GM23338 (cell line): ENCODE results near the gene HK1. TPM values are rescaled to one million over a fixed set of nuclear protein-coding genes. Genes with fewer than 3 reads are reported as not detected.
A peak's percentile ranks its signal among the peaks of the same experiment; 100 is the strongest.

ENCODE experiments used
- ATAC-seq: fragments of 200-7000 bp; cut with Tn5 transposase; 3 replicates; pipeline ENCODE4 v1.9.1; 2020
- DNase-seq: peaks from one replicate; pipeline ENCODE4 v3.0.0-alpha.2; 2015; ENCODE audit warnings: low spot score
- H2AFZ ChIP-seq: fragments of 200-600 bp; sonication (generic); 2 replicates; pipeline ENCODE4 v1.8.0; 2016; ENCODE audit warnings: antibody characterized with exemption, mild to moderate bottlenecking, moderate library complexity
- H3F3A ChIP-seq: fragments of 200-600 bp; sonication (generic); replicated peaks from 2 replicates; pipeline ENCODE4 v1.8.0; 2017; ENCODE audit warnings: antibody characterized with exemption, mixed run types, low read depth
- H3K27ac ChIP-seq: fragments of 200-600 bp; sonication (generic); 2 replicates; pipeline ENCODE4 v1.6.1; 2016; ENCODE audit warnings: low read depth
- H3K27me3 ChIP-seq: fragments of 200-600 bp; sonication (generic); 2 replicates; pipeline ENCODE4 v1.8.0; 2016; ENCODE audit warnings: mild to moderate bottlenecking, mixed run types, moderate library complexity; ENCODE audit not compliant: insufficient read depth
- H3K36me3 ChIP-seq: fragments of 200-600 bp; sonication (generic); 2 replicates; pipeline ENCODE4 v1.8.0; 2016; ENCODE audit warnings: mild to moderate bottlenecking; ENCODE audit not compliant: insufficient read depth
- H3K4me1 ChIP-seq: fragments of 200-600 bp; sonication (generic); 2 replicates; pipeline ENCODE4 v1.8.0; 2016; ENCODE audit warnings: mild to moderate bottlenecking, moderate library complexity; ENCODE audit not compliant: insufficient read depth
- H3K4me2 ChIP-seq: fragments of 200-600 bp; sonication (generic); 2 replicates; pipeline ENCODE4 v1.7.1; 2017; ENCODE audit warnings: mixed run types
- H3K4me3 ChIP-seq: fragments of 200-600 bp; sonication (generic); 2 replicates; pipeline ENCODE4 v1.6.1; 2016; ENCODE audit warnings: mixed run types
- H3K79me2 ChIP-seq: fragments of 200-600 bp; sonication (generic); replicated peaks from 2 replicates; pipeline ENCODE4 v1.8.0; 2017; ENCODE audit warnings: mild to moderate bottlenecking; ENCODE audit not compliant: insufficient read depth
- H3K9me2 ChIP-seq: fragments of 200-600 bp; sonication (generic); 2 replicates; pipeline ENCODE4 v1.8.0; 2017; ENCODE audit not compliant: insufficient read depth
- H4K20me1 ChIP-seq: fragments of 200-600 bp; sonication (generic); replicated peaks from 2 replicates; pipeline ENCODE4 v1.8.0; 2017; ENCODE audit warnings: mild to moderate bottlenecking; ENCODE audit not compliant: insufficient read depth
- H3K27ac Mint-ChIP-seq: 2 replicates; pipeline ENCODE4 v1.8.0; 2020; ENCODE audit warnings: inconsistent platforms, mild to moderate bottlenecking, moderate library complexity, mixed read lengths
- H3K27me3 Mint-ChIP-seq: 3 replicates; pipeline ENCODE4 v1.8.0; 2022; ENCODE audit warnings: low read depth, mild to moderate bottlenecking, moderate library complexity, mixed read lengths, inconsistent platforms; ENCODE audit not compliant: insufficient read depth, poor library complexity
- H3K36me3 Mint-ChIP-seq: 3 replicates; pipeline ENCODE4 v1.8.0; 2021; ENCODE audit warnings: low read depth, mild to moderate bottlenecking, inconsistent platforms, moderate library complexity, mixed read lengths
- H3K4me1 Mint-ChIP-seq: 3 replicates; pipeline ENCODE4 v1.8.0; 2020; ENCODE audit warnings: mild to moderate bottlenecking, inconsistent platforms, mixed read lengths
- H3K4me3 Mint-ChIP-seq: 3 replicates; pipeline ENCODE4 v1.8.0; 2021; ENCODE audit warnings: moderate library complexity, mild to moderate bottlenecking, inconsistent platforms, mixed read lengths
- H3K9me3 Mint-ChIP-seq: 3 replicates; pipeline ENCODE4 v1.8.0; 2020; ENCODE audit warnings: moderate library complexity, mild to moderate bottlenecking, inconsistent platforms, mixed read lengths
- CREB1 ChIP-seq: fragments of 250-450 bp; sonication (Bioruptor Pico); IDR thresholded peaks from 2 replicates; pipeline ENCODE4 v1.5.0; 2020; ENCODE audit warnings: low read depth, mild to moderate bottlenecking, moderate library complexity
- EZH2phosphoT487 ChIP-seq: fragments of 200-600 bp; sonication (generic); IDR thresholded peaks from one replicate; pipeline ENCODE4 v1.8.1; 2018; ENCODE audit warnings: antibody characterized with exemption; ENCODE audit not compliant: unreplicated experiment
- JUNB ChIP-seq: IDR thresholded peaks from one replicate; pipeline ENCODE4 v1.6.1; 2016; ENCODE audit warnings: antibody characterized with exemption; ENCODE audit not compliant: unreplicated experiment
- POLR2AphosphoS5 ChIP-seq: IDR thresholded peaks from 2 replicates; pipeline ENCODE4 v1.6.1; 2016; ENCODE audit warnings: antibody characterized with exemption, low read depth
- STAT1 ChIP-seq: IDR thresholded peaks from one replicate; pipeline ENCODE4 v1.6.1; 2016; ENCODE audit warnings: antibody characterized with exemption; ENCODE audit not compliant: unreplicated experiment
- ZNF114 ChIP-seq: fragments of 250-450 bp; sonication (Bioruptor Pico); IDR thresholded peaks from 2 replicates; pipeline ENCODE4 v1.5.0; 2020; ENCODE audit warnings: mild to moderate bottlenecking, moderate library complexity
- ZNF331 ChIP-seq: fragments of 250-450 bp; sonication (Bioruptor Pico); IDR thresholded peaks from 2 replicates; pipeline ENCODE4 v1.5.0; 2020; ENCODE audit warnings: low read depth, mild to moderate bottlenecking, moderate library complexity
- polyA plus RNA-seq: library from polyadenylated mRNA; unstranded; fragments of >200 nt; fragmentation: Nextera tagmentation; extraction: Ambion mirVana; gene quantifications from 2 replicates; pipeline ENCODE4 v1.2.1, GENCODE V29; 2016
- total RNA-seq: library from RNA; depleted of rRNA; stranded (reverse); fragments of >200 nt; shearing (Covaris generic); gene quantifications from 2 replicates; pipeline ENCODE4 v1.2.3, GENCODE V29; 2014
- TF ChIP-seq, protein P1 (sequence below): IDR thresholded peaks from 2 replicates; pipeline ENCODE4 v1.6.1; 2016; ENCODE audit warnings: antibody characterized with exemption
- TF ChIP-seq, protein P2 (sequence below), 2 experiments: fragments of 200-600 bp in 1 of 2; sonication (generic) in 1 of 2; conservative IDR thresholded peaks; 2 replicates each; pipeline versions ENCODE4 v1.5.1 to v1.6.1; 2016 to 2017; ENCODE audit warnings: antibody characterized with exemption in 2 of 2, low read depth in 2 of 2, mild to moderate bottlenecking in 2 of 2, moderate library complexity in 1 of 2
- TF ChIP-seq, protein P3 (sequence below): IDR thresholded peaks from one replicate; pipeline ENCODE4 v1.6.1; 2018; ENCODE audit warnings: antibody characterized with exemption; ENCODE audit not compliant: unreplicated experiment
- TF ChIP-seq, protein P4 (sequence below): fragments of 250-450 bp; sonication (Bioruptor Pico); IDR thresholded peaks from 2 replicates; pipeline ENCODE4 v1.5.0; 2020; ENCODE audit warnings: mild to moderate bottlenecking, moderate library complexity

HK1 gene
- total and polyA plus RNA-seq, 2 experiments from 2014 or later = 76.6 to 229 TPM

DNA sequence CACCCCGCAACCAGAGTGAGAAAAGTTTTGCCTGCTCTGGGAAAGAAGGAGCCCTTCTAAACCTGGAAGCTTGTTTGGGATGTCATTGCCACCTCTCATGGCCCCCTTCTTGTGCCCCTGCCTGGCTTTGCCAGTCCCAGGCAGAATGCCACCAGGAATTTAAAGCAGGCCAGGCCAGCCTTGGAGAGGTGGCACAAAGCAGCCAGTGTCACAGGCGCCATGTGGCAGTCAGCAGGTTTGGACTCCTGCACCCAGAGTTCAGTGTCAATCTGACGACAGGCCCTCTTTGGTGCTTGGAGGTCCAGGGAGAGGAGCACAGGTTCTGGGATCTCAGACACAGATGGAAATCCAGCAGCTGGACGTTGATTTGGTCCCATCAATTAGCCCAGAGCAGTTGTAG is 12.7 kb downstream of the HK1 start (continued):
- TF ChIP-seq, protein P1, sequence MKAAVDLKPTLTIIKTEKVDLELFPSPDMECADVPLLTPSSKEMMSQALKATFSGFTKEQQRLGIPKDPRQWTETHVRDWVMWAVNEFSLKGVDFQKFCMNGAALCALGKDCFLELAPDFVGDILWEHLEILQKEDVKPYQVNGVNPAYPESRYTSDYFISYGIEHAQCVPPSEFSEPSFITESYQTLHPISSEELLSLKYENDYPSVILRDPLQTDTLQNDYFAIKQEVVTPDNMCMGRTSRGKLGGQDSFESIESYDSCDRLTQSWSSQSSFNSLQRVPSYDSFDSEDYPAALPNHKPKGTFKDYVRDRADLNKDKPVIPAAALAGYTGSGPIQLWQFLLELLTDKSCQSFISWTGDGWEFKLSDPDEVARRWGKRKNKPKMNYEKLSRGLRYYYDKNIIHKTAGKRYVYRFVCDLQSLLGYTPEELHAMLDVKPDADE = no peak

DNA sequence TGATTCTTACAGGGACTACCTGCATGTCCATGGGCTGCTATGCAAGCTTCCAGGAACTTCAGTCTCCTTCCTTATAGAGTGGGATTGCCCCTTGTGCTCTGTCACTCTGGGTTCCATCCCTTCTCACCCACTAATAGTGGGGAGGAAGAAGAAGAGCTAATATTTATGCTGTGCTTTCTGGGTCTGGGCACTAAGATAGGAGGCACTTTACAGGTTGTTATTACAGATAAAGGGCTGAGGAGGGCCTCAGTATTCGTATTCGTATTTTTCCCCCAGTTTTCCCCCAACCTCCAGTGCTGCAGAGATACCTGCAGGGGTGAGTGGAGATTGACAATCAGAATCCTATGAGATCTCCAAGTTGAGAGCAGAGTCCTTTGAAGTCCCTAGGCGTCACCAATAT is 14.2 kb downstream of the HK1 start:
- peak overlapping the region; percentile 32; the same call in 1 of the 2 replicates for H2AFZ ChIP-seq
- H3K9me3 Mint-ChIP-seq = no peaks in the 10 kb centered on the region

More for the DNA sequence above, 14.2 kb downstream of the HK1 start:
- no peaks in the 10 kb centered on the region for H3K79me2 ChIP-seq
- no peaks in the 10 kb centered on the region for H3K27me3 ChIP-seq
- Mint-ChIP-seq H3K27ac (no peak overlapping the region), H3K36me3 (no peaks in the 10 kb centered on the region), H3K4me1 (peaks cover 10% of the 10 kb centered on the region), H3K27me3 (peaks cover 4% of the 10 kb centered on the region), H3K4me3 (no peak overlapping the region)
- no peak overlapping the region for H3K4me3 ChIP-seq
- peaks cover 6% of the 10 kb centered on the region; the same call in 1 of the 2 replicates for H3K4me1 ChIP-seq
- no peaks in the 10 kb centered on the region for H4K20me1 ChIP-seq
- ATAC-seq (no peak), DNase-seq (no peak)
- no peaks in the 10 kb centered on the region for H3F3A ChIP-seq
- no peak for TF ChIP-seq ZNF114 (CRISPR knock-in tag)
- no peak for TF ChIP-seq STAT1
- TF ChIP-seq POLR2AphosphoS5 = no peak
- TF ChIP-seq ZNF331 (CRISPR knock-in tag) = no peak
- TF ChIP-seq, protein P2, sequence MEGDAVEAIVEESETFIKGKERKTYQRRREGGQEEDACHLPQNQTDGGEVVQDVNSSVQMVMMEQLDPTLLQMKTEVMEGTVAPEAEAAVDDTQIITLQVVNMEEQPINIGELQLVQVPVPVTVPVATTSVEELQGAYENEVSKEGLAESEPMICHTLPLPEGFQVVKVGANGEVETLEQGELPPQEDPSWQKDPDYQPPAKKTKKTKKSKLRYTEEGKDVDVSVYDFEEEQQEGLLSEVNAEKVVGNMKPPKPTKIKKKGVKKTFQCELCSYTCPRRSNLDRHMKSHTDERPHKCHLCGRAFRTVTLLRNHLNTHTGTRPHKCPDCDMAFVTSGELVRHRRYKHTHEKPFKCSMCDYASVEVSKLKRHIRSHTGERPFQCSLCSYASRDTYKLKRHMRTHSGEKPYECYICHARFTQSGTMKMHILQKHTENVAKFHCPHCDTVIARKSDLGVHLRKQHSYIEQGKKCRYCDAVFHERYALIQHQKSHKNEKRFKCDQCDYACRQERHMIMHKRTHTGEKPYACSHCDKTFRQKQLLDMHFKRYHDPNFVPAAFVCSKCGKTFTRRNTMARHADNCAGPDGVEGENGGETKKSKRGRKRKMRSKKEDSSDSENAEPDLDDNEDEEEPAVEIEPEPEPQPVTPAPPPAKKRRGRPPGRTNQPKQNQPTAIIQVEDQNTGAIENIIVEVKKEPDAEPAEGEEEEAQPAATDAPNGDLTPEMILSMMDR (conservative IDR thresholded peaks at IDR 0.05; ENCODE audit: low read depth in 2 of 2) = no peak
- TF ChIP-seq, protein P3, sequence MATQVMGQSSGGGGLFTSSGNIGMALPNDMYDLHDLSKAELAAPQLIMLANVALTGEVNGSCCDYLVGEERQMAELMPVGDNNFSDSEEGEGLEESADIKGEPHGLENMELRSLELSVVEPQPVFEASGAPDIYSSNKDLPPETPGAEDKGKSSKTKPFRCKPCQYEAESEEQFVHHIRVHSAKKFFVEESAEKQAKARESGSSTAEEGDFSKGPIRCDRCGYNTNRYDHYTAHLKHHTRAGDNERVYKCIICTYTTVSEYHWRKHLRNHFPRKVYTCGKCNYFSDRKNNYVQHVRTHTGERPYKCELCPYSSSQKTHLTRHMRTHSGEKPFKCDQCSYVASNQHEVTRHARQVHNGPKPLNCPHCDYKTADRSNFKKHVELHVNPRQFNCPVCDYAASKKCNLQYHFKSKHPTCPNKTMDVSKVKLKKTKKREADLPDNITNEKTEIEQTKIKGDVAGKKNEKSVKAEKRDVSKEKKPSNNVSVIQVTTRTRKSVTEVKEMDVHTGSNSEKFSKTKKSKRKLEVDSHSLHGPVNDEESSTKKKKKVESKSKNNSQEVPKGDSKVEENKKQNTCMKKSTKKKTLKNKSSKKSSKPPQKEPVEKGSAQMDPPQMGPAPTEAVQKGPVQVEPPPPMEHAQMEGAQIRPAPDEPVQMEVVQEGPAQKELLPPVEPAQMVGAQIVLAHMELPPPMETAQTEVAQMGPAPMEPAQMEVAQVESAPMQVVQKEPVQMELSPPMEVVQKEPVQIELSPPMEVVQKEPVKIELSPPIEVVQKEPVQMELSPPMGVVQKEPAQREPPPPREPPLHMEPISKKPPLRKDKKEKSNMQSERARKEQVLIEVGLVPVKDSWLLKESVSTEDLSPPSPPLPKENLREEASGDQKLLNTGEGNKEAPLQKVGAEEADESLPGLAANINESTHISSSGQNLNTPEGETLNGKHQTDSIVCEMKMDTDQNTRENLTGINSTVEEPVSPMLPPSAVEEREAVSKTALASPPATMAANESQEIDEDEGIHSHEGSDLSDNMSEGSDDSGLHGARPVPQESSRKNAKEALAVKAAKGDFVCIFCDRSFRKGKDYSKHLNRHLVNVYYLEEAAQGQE = no peak
- TF ChIP-seq EZH2phosphoT487 = no peak
- TF ChIP-seq, protein P4, sequence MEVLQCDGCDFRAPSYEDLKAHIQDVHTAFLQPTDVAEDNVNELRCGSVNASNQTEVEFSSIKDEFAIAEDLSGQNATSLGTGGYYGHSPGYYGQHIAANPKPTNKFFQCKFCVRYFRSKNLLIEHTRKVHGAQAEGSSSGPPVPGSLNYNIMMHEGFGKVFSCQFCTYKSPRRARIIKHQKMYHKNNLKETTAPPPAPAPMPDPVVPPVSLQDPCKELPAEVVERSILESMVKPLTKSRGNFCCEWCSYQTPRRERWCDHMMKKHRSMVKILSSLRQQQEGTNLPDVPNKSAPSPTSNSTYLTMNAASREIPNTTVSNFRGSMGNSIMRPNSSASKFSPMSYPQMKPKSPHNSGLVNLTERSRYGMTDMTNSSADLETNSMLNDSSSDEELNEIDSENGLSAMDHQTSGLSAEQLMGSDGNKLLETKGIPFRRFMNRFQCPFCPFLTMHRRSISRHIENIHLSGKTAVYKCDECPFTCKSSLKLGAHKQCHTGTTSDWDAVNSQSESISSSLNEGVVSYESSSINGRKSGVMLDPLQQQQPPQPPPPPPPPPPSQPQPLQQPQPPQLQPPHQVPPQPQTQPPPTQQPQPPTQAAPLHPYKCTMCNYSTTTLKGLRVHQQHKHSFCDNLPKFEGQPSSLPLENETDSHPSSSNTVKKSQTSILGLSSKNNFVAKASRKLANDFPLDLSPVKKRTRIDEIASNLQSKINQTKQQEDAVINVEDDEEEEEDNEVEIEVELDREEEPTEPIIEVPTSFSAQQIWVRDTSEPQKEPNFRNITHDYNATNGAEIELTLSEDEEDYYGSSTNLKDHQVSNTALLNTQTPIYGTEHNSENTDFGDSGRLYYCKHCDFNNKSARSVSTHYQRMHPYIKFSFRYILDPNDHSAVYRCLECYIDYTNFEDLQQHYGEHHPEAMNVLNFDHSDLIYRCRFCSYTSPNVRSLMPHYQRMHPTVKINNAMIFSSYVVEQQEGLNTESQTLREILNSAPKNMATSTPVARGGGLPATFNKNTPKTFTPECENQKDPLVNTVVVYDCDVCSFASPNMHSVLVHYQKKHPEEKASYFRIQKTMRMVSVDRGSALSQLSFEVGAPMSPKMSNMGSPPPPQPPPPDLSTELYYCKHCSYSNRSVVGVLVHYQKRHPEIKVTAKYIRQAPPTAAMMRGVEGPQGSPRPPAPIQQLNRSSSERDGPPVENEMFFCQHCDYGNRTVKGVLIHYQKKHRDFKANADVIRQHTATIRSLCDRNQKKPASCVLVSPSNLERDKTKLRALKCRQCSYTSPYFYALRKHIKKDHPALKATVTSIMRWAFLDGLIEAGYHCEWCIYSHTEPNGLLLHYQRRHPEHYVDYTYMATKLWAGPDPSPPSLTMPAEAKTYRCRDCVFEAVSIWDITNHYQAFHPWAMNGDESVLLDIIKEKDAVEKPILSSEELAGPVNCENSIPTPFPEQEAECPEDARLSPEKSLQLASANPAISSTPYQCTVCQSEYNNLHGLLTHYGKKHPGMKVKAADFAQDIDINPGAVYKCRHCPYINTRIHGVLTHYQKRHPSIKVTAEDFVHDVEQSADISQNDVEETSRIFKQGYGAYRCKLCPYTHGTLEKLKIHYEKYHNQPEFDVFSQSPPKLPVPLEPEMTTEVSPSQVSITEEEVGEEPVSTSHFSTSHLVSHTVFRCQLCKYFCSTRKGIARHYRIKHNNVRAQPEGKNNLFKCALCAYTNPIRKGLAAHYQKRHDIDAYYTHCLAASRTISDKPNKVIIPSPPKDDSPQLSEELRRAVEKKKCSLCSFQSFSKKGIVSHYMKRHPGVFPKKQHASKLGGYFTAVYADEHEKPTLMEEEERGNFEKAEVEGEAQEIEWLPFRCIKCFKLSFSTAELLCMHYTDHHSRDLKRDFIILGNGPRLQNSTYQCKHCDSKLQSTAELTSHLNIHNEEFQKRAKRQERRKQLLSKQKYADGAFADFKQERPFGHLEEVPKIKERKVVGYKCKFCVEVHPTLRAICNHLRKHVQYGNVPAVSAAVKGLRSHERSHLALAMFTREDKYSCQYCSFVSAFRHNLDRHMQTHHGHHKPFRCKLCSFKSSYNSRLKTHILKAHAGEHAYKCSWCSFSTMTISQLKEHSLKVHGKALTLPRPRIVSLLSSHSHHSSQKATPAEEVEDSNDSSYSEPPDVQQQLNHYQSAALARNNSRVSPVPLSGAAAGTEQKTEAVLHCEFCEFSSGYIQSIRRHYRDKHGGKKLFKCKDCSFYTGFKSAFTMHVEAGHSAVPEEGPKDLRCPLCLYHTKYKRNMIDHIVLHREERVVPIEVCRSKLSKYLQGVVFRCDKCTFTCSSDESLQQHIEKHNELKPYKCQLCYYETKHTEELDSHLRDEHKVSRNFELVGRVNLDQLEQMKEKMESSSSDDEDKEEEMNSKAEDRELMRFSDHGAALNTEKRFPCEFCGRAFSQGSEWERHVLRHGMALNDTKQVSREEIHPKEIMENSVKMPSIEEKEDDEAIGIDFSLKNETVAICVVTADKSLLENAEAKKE (CRISPR knock-in tag) = no peak
- TF ChIP-seq CREB1 (CRISPR knock-in tag) = no peak
- TF ChIP-seq, protein P1 = no peak
- TF ChIP-seq JUNB = no peak
- no peak overlapping the region for H3K4me2 ChIP-seq
- no peaks in the 10 kb centered on the region for H3K9me2 ChIP-seq
- no peak overlapping the region for H3K27ac ChIP-seq
- no peaks in the 10 kb centered on the region for H3K36me3 ChIP-seq
